Raji (cell line): ENCODE results near the gene DYRK1A.

Experiments used
- POLR2A ChIP-seq: IDR thresholded peaks from 2 replicates; pipeline ENCODE4 v1.6.1; 2011; ENCODE audit warnings: low read depth, low read length, control low read depth; ENCODE audit not compliant: insufficient read depth

DYRK1A gene

GRCh38 chr21:37437376-37438080 is 71.0 kb downstream of the DYRK1A start:
- no peak for TF ChIP-seq POLR2A

- TF ChIP-seq POLR2A = no peak
Measured at GRCh38 chr21:37443683-37444082, 77.1 kb downstream of the DYRK1A start.

- TF ChIP-seq POLR2A = no peak
Measured at GRCh38 chr21:37445228-37445627, 78.7 kb downstream of the DYRK1A start.

- no peak for TF ChIP-seq POLR2A
Measured at GRCh38 chr21:37446552-37446951, 80.0 kb downstream of the DYRK1A start.

- no peak for TF ChIP-seq POLR2A
Measured at GRCh38 chr21:37447288-37447936, 80.8 kb downstream of the DYRK1A start.

- TF ChIP-seq POLR2A = no peak
Measured at GRCh38 chr21:37449302-37449937, 82.8 kb downstream of the DYRK1A start.

- TF ChIP-seq POLR2A = no peak
Measured at GRCh38 chr21:37450445-37450941, 83.9 kb downstream of the DYRK1A start.

GRCh38 chr21:37451446-37451845 is 84.9 kb downstream of the DYRK1A start:
- no peak for TF ChIP-seq POLR2A

- TF ChIP-seq POLR2A = no peak
Measured at GRCh38 chr21:37452227-37452626, 85.7 kb downstream of the DYRK1A start.

GRCh38 chr21:37453350-37453749 is 86.8 kb downstream of the DYRK1A start:
- no peak for TF ChIP-seq POLR2A

- no peak for TF ChIP-seq POLR2A
Measured at GRCh38 chr21:37454869-37455503, 88.4 kb downstream of the DYRK1A start.

- no peak for TF ChIP-seq POLR2A
Measured at GRCh38 chr21:37455504-37455911, 88.9 kb downstream of the DYRK1A start.

GRCh38 chr21:37458669-37459276 is 92.2 kb downstream of the DYRK1A start:
- TF ChIP-seq POLR2A = no peak

- TF ChIP-seq POLR2A = no peak
Measured at GRCh38 chr21:37459575-37459974, 93.0 kb downstream of the DYRK1A start.

- TF ChIP-seq POLR2A = no peak
Measured at GRCh38 chr21:37460196-37460595, 93.6 kb downstream of the DYRK1A start.

GRCh38 chr21:37461479-37461878 is 94.9 kb downstream of the DYRK1A start:
- TF ChIP-seq POLR2A = no peak
